Measurements from ENCODE around the gene GRK5.

- no peak for TF ChIP-seq CTCF (conservative IDR thresholded peaks at IDR 0.05; ENCODE audit: low read length)
- no peak for TF ChIP-seq EZH2phosphoT487 (IDR thresholded peaks at IDR 0.05; ENCODE audit: borderline replicate concordance)
Measured at GRCh38 chr10:119418362-119418761, 211.0 kb downstream of the GRK5 start.

All from Loucy (cell line).